ENCODE measurements around the gene CALHM2.

Gene CALHM2

GRCh38 chr10:103452506-103453230, 498 bp upstream of the CALHM2 start:
- TF ChIP-seq CTCF (IDR thresholded peaks at IDR 0.05; ENCODE audit: insufficient read depth, low read length, poor library complexity, severe bottlenecking), result no peak

GRCh38 chr10:103451091-103451813, 918 bp downstream of the CALHM2 start:
- Histone ChIP-seq H3K4me3 (replicated peaks; ENCODE audit: low read depth, low read length) (peak overlapping the region; percentile 79), H3K27me3 (replicated peaks; ENCODE audit: control insufficient read depth, insufficient read depth, low read length) (no peaks in the 10 kb centered on the region), H3K36me3 (ENCODE audit: control insufficient read depth, insufficient read depth, low read length) (peaks cover 21% of the 10 kb centered on the region)
- TF ChIP-seq CTCF (IDR thresholded peaks at IDR 0.05; ENCODE audit: insufficient read depth, low read length, poor library complexity, severe bottlenecking), result no peak
- no peak for DNase-seq (ENCODE audit: extremely low read depth, insufficient read length)

More at GRCh38 chr10:103452506-103453230, 498 bp upstream of the CALHM2 start:
- H3K4me3 ChIP-seq (replicated peaks; ENCODE audit: low read depth, low read length), result peak overlapping the region; percentile 79
- H3K36me3 ChIP-seq (ENCODE audit: control insufficient read depth, insufficient read depth, low read length), result peaks cover 9% of the 10 kb centered on the region
- no peak for DNase-seq (ENCODE audit: extremely low read depth, insufficient read length)
- no peaks in the 10 kb centered on the region for H3K27me3 ChIP-seq (replicated peaks; ENCODE audit: control insufficient read depth, insufficient read depth, low read length)

GRCh38 chr10:103450201-103450695, 1.9 kb downstream of the CALHM2 start:
- H3K27me3 ChIP-seq (replicated peaks; ENCODE audit: control insufficient read depth, insufficient read depth, low read length), result no peaks in the 10 kb centered on the region
- H3K36me3 ChIP-seq (ENCODE audit: control insufficient read depth, insufficient read depth, low read length), result peaks cover 29% of the 10 kb centered on the region
- TF ChIP-seq CTCF (IDR thresholded peaks at IDR 0.05; ENCODE audit: insufficient read depth, low read length, poor library complexity, severe bottlenecking), result no peak
- peak overlapping the region; percentile 79 for H3K4me3 ChIP-seq (replicated peaks; ENCODE audit: low read depth, low read length)
- DNase-seq (ENCODE audit: extremely low read depth, insufficient read length), result no peak

GRCh38 chr10:103449208-103450144, 2.7 kb downstream of the CALHM2 start:
- no peak for TF ChIP-seq CTCF (IDR thresholded peaks at IDR 0.05; ENCODE audit: insufficient read depth, low read length, poor library complexity, severe bottlenecking)

GRCh38 chr10:103448746-103449145, 3.4 kb downstream of the CALHM2 start:
- Histone ChIP-seq H3K36me3 (ENCODE audit: control insufficient read depth, insufficient read depth, low read length) (peaks cover 38% of the 10 kb centered on the region), H3K4me3 (replicated peaks; ENCODE audit: low read depth, low read length) (peak overlapping the region; percentile 11)
- DNase-seq (ENCODE audit: extremely low read depth, insufficient read length), result no peak

More at GRCh38 chr10:103449208-103450144, 2.7 kb downstream of the CALHM2 start:
- H3K27me3 ChIP-seq (replicated peaks; ENCODE audit: control insufficient read depth, insufficient read depth, low read length), result no peaks in the 10 kb centered on the region
- H3K36me3 ChIP-seq (ENCODE audit: control insufficient read depth, insufficient read depth, low read length), result peaks cover 31% of the 10 kb centered on the region
- DNase-seq (ENCODE audit: extremely low read depth, insufficient read length), result no peak
- H3K4me3 ChIP-seq (replicated peaks; ENCODE audit: low read depth, low read length), result peak overlapping the region; percentile 28

More at GRCh38 chr10:103448746-103449145, 3.4 kb downstream of the CALHM2 start:
- H3K27me3 ChIP-seq (replicated peaks; ENCODE audit: control insufficient read depth, insufficient read depth, low read length), result no peaks in the 10 kb centered on the region
- no peak for TF ChIP-seq CTCF (IDR thresholded peaks at IDR 0.05; ENCODE audit: insufficient read depth, low read length, poor library complexity, severe bottlenecking)

Measured in GM06990 (cell line).